Activated T-cell treated with anti-CD3 and anti-CD28 coated beads for 24 hours (primary cell): ENCODE measurements around the gene SEMA6C.
"Not testable (repeated sequence)": the region's sequence is repeated elsewhere in the genome, so short reads cannot be mapped to it uniquely, and the experiment has no call there.

Source experiments
- DNase-seq: peaks from one replicate; pipeline ENCODE4 v3.0.0-alpha.2; 2020; ENCODE audit warnings: low read depth

The SEMA6C gene, protein sequence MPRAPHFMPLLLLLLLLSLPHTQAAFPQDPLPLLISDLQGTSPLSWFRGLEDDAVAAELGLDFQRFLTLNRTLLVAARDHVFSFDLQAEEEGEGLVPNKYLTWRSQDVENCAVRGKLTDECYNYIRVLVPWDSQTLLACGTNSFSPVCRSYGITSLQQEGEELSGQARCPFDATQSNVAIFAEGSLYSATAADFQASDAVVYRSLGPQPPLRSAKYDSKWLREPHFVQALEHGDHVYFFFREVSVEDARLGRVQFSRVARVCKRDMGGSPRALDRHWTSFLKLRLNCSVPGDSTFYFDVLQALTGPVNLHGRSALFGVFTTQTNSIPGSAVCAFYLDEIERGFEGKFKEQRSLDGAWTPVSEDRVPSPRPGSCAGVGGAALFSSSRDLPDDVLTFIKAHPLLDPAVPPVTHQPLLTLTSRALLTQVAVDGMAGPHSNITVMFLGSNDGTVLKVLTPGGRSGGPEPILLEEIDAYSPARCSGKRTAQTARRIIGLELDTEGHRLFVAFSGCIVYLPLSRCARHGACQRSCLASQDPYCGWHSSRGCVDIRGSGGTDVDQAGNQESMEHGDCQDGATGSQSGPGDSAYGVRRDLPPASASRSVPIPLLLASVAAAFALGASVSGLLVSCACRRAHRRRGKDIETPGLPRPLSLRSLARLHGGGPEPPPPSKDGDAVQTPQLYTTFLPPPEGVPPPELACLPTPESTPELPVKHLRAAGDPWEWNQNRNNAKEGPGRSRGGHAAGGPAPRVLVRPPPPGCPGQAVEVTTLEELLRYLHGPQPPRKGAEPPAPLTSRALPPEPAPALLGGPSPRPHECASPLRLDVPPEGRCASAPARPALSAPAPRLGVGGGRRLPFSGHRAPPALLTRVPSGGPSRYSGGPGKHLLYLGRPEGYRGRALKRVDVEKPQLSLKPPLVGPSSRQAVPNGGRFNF

GRCh38 chr1:151146412-151147131 lies at the start of gene SEMA6C:
Gene SEMA6C (minus strand): TSS chr1:151146631. CDS start chr1:151142621, 4,010 bp downstream.
- DNase-seq = peak; percentile 81

GRCh38 chr1:151194894-151195594 lies 48.6 kb upstream of the SEMA6C start:
- not testable (repeated sequence) for DNase-seq

DNA sequence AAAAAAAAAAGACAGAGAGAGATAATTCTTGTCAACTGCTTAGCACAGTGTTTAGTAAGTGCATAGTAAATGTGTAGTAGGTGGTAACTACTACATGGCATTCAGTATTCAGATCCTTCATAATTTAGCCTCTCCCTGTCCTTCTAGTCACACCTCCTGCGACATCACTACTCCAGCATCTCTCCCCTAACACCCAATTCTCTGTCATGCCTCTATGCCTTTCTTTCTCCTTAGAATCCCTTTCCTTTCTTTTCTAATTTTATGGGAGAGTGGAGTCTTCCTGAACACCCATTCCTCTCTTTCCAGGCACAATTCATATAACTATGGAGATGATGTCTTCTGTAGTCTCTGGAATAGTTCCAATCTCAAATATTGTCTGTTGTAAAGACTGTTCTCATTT lies 47.4 kb upstream of the SEMA6C start:
- no peak for DNase-seq

DNA sequence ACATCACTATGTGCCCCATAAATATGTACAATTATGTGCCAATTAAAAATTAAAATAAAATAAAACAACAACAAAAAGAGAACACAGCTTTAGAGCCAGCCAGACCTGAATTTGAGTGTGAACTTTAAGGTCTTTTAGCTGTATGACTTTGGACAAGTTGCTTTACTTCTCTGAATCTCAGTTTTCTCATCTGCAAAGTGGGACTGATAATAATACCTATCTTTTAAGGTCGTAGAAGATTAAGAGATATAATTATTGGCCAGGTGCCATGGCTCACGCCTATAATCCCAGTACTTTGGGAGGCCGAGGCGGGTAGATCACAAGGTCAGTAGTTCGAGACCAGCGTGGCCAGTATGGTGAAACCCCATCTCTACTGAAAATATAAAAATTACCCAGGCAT lies 46.9 kb upstream of the SEMA6C start:
- no peak for DNase-seq

DNA sequence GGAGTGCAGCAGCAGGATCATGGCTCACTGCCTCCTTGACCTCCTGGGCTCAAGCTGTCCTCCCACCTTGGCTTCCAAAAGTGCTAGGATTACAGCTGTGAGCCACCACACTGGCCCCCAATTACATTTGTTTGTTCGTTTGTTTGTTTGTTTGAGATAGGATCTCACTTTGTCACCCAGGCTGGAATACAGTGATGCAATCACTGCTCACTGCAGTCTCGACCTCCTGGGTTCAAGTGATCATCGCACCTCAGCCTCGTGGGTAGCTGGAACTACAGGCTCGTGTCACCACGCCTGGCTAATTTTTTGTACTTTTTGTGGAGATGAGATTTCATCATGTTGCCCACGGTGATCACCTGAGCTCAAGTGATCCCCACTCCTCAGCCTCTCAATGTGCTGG lies 45.6 kb upstream of the SEMA6C start:
- no peak for DNase-seq

DNA sequence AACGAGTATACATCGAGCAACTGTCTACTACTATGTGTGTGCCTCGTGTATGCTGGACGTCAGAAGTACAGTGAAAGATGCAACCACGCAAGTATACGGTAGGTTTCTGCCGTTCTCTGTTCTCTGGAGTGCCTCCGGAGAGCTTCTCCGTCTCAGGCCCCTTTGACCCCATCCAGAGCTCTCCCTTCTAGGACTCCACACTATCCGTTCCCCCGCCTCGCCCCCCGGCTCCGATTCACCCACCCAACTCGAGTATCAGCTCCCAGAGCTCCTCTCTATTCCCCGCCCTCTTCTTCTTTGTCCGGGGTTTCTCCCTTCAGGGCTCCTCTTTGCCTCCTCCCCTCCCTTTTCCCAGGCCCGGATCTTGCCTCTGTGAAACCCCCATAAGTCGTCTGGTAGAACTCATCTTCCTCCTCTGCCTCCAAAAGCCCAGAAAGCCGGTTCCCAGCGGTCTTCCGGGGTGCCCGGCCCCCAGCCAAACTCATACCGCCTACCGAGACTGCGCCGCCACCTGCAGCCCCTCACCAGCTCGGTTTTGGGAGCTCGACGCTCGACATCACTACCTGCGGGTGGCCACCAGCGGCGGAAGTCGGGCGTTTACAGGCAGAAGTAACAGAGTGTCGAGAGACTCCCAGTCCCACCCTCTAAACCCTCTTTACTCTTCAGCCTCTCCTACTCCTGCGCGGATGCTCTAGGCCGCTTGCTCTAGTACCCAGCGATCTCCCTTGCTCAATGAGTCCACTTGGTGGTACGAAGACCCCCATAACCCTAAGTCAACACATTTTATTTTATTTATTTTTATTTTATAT lies 43.4 kb upstream of the SEMA6C start, which contains the start of gene VPS72:
VPS72 (minus strand) TSS at position 561 of the 809 bp plus-strand sequence; CDS start at position 485, 76 bp downstream.
- DNase-seq = peak; percentile 82

- not testable (repeated sequence) for DNase-seq
These were observed 42.2 kb upstream of the SEMA6C start for GRCh38 chr1:151188667-151189066.

- no peak for DNase-seq
These were observed 40.8 kb upstream of the SEMA6C start for GRCh38 chr1:151187205-151187604.

GRCh38 chr1:151184211-151184610 lies 37.8 kb upstream of the SEMA6C start:
- DNase-seq = no peak

DNA sequence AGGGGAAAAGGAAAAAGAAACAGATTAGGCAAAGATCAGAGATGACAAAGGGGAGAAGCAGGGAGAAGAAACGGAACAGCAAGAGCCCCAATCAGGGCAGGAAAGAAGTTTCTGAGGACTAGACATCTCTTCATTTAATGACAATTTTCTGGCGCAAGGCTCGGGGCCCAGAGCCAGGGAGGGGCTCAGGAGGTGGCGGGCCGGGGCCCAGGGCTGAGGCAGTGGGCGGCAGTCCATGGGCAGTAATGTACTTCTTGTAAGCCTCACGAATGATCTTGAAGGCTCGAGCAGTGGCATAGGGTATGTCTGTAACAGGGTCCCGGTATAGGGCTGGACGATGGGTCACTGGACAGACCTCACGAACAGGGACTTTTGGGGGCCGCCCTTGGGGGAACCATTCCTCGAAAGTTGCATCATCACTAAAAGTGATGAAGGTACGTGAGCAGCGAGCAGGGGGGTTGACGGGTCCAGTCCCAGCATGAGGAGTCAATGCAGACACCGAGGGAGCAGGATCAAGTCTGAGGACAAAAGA lies 30.1 kb upstream of the SEMA6C start:
- no peak for DNase-seq

DNA sequence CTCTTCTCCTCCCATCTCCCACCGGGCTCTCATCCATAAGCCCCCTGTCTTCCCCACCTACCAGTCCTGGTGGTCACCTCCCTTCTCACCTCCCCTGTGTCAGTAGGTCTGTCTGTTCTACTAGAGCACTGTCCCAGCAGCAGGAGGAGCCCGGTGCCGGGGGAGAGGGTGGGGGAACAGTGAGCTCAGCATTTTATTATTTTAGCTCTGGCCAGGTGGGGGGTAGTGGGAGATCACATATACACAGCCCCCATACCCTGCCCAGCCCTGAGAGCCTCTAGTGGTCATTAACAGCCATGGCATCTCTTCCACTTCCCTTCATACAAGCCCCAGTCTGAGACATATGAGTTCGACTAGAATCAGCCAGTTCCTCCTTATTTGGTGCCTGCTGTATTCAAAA lies 29.4 kb upstream of the SEMA6C start, which contains the start of gene TMOD4:
TMOD4 (minus strand) TSS at position 119 of the 400 bp plus-strand sequence. CDS start 1,106 bp downstream, outside the sequence.
- DNase-seq = no peak

- no peak for DNase-seq
These were observed 28.8 kb upstream of the SEMA6C start for GRCh38 chr1:151175041-151175741.

DNA sequence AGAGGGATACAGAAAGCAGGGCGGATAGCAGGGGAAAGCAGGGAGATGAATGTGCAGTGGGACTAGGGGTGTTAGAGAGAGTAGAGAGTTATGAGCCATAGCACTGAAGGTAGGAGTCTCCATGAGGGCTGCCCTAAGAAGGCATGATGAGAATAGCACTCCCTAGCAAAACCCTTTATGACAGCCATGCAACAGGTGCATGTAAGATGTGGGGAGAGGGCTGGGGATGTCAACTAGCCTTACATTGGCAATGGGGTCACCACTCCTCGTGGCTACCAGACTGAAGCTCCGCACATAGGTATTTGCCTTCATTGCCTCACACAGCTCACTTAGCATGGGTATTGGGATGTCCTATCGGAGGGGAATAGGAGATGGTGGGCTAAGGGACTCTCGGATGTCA lies 24.8 kb upstream of the SEMA6C start:
- no peak for DNase-seq

DNA sequence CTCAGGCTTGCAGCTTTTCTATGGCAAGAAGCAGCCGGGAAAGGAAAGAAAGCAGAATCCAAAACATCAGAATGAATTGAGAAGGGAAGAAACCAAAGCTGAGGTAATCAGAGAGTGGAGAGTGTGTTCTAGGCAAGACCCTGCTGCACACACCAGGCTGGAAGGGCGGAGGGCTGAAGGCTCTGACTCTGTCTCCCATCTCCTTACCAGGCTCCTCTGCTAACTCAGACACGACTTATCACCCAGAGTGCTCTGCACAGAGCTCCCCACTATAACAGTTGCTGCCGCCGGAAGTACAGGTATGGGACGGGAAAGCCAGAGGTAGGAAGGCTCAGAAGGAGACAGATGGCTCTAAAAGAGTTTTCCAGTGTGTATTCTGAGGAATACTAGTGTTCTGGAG lies 20.7 kb upstream of the SEMA6C start:
- no peak for DNase-seq

GRCh38 chr1:151166505-151166956 lies 20.1 kb upstream of the SEMA6C start:
- DNase-seq = no peak

GRCh38 chr1:151165738-151166504 lies 19.5 kb upstream of the SEMA6C start, which contains the start of the genes LYSMD1 and SCNM1:
Gene LYSMD1 (minus strand): TSS chr1:151165902. CDS start chr1:151165258, 644 bp downstream.
Gene SCNM1 (plus strand): TSS chr1:151166144. CDS start chr1:151166153, 9 bp downstream.
- DNase-seq = peak; percentile 95

GRCh38 chr1:151165281-151165737 lies 18.9 kb upstream of the SEMA6C start:
- DNase-seq = no peak

DNA sequence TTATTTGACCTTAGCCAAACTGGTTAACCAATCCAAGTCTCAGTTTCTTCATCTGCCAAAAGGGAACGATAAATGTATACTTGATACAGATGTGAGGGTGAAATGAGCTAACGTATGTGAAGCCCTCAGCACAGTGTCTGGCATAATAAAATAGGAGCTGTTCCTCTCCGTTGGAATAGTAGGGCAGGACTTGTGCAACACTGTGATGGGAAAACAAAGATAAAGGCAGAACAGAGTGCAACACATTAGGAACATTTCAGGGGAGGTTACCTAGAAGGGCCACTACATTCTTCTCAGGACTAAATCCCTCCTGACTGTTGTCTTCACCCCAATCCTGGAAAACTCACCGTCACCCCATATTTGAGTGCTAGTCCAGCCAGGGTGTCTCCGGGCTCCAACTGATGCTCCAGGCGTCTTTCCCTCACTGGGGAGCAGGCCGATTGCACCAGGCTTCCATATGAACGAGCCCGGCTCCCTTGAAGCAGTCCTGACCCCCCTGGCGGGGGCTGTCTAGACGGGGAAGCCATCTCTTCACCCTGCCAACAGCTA lies 18.4 kb upstream of the SEMA6C start:
- no peak for DNase-seq
